Esophagus muscularis mucosa (tissue), 4 donors: ENCODE data around the gene DTX3.
"Not testable (repeated sequence)": the region's sequence is repeated elsewhere in the genome, so short reads cannot be mapped to it uniquely, and the experiment has no call there.

ENCODE experiments used
- EP300 ChIP-seq: sonication (generic); formaldehyde crosslinking; IDR thresholded peaks from one replicate; pipeline ENCODE4 v1.6.1; 2017; ENCODE audit warnings: antibody characterized with exemption
- POLR2A ChIP-seq: fragments of 450-650 bp; IDR thresholded peaks from one replicate; pipeline ENCODE4 v1.6.1; 2017; ENCODE audit warnings: antibody characterized with exemption, moderate library complexity, mild to moderate bottlenecking, low read depth
- TF ChIP-seq, protein P1 (sequence below), 3 experiments: fragments of 200-600 bp in 2 of 3; fragments of 450-650 bp in 1 of 3; sonication (generic) in 2 of 3; IDR thresholded peaks; one replicate each; pipeline ENCODE4 v1.5.1; 2017 to 2019; ENCODE audit warnings: antibody characterized with exemption in 3 of 3, mild to moderate bottlenecking in 2 of 3, moderate library complexity in 1 of 3

DNA sequence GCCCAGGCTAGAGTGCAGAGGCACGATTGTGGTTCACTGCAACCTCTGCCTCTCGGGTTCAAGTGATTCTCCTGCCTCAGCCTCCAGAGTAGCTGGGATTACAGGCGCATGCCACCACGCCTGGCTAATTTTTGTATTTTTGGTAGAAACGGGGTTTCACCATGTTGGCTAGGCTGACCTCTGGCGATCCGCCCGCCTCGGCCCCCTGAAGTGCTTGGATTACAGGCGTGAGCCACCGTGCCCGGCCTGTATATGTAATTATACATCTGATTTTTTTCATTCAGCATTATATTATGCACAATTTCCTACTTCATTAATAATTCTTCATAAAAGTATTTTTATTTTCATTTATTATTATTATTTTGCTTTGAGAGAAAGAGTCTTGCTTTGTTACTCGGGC, 34.2 kb upstream of the DTX3 start:
- TF ChIP-seq, protein P1, sequence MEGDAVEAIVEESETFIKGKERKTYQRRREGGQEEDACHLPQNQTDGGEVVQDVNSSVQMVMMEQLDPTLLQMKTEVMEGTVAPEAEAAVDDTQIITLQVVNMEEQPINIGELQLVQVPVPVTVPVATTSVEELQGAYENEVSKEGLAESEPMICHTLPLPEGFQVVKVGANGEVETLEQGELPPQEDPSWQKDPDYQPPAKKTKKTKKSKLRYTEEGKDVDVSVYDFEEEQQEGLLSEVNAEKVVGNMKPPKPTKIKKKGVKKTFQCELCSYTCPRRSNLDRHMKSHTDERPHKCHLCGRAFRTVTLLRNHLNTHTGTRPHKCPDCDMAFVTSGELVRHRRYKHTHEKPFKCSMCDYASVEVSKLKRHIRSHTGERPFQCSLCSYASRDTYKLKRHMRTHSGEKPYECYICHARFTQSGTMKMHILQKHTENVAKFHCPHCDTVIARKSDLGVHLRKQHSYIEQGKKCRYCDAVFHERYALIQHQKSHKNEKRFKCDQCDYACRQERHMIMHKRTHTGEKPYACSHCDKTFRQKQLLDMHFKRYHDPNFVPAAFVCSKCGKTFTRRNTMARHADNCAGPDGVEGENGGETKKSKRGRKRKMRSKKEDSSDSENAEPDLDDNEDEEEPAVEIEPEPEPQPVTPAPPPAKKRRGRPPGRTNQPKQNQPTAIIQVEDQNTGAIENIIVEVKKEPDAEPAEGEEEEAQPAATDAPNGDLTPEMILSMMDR (IDR thresholded peaks at IDR 0.05) = not testable (repeated sequence)
- not testable (repeated sequence) for TF ChIP-seq EP300, POLR2A
